CMK (cell line): ENCODE results near the gene SCAMP5.

Experiments used
- DNase-seq: peaks from one replicate; pipeline ENCODE4 v3.0.0-alpha.2; 2010; ENCODE audit warnings: low read depth

SCAMP5 gene

GRCh38 chr15:74995182-74995778 lies at the start of gene SCAMP5:
Gene SCAMP5 (plus strand): TSS chr15:74995563. CDS start chr15:75011840, 16,277 bp downstream.
- DNase-seq: peak; percentile 94

GRCh38 chr15:74950078-74950908 lies 45.1 kb upstream of the SCAMP5 start:
- DNase-seq: peak; percentile 70

DNA sequence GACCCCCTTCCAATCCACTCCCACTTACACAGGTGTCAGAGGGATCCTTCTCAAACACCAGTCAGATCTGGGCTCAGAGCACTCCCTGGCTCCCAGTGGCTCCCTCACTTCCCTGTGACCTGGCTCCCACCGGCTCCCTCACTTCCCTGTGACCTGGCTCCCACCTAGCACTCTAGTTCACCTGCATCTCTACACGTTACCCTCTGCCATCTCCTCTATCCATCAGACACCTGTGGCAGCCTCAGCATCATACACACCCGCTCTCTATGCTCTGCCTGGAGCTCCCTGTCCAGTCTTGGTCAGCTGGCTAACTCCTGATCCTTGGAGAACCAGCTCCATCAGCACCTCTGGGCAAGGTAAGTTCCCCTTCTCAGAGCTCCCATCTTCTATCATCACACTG lies 44.4 kb upstream of the SCAMP5 start:
- no peak for DNase-seq

GRCh38 chr15:74954515-74954914 lies 40.8 kb upstream of the SCAMP5 start:
- DNase-seq: peak; percentile 96

GRCh38 chr15:74955017-74955416 lies 40.3 kb upstream of the SCAMP5 start:
- DNase-seq: no peak

DNA sequence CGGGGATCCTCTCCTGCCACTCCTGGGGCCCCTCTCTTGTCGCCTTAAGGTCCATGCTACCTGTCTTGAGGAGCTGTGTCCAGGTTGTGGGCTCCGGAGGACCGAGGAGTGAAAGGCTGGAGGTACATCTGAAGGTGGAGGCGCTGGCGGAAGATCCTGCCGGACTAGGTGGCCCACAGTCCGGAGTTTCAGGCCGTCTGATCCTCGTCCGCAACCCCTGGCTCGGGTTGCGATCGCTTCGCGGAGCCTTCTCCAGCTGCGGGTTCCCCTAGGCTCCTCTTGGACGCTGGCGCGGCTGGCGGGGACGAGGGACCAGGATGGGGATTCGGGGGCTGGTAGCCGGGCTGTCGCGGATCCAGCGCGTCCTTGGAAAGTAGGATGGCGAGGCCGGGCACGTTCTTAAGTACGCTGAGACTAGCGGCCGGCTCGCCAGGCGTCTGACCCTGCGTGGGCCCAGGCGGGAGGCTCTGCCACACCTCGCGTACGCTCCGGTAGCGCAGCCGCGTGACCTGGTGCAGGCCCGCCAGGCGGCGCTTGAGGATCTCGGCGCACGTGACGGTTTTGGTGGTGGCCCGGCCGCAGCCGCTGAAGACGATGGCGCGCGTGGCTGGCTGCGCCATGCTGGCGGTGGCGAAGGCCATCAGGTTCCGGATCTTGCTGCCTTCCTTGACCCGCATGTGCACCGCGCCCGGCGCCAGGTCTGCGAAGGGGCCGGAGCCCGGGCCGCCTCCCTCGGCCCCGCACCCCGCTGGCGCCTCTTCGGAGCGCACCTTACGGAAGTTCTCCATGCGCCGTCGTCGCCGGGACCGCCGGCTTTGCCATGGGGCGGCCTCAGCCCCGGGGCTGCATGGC lies 39.3 kb upstream of the SCAMP5 start:
- DNase-seq: no peak

DNA sequence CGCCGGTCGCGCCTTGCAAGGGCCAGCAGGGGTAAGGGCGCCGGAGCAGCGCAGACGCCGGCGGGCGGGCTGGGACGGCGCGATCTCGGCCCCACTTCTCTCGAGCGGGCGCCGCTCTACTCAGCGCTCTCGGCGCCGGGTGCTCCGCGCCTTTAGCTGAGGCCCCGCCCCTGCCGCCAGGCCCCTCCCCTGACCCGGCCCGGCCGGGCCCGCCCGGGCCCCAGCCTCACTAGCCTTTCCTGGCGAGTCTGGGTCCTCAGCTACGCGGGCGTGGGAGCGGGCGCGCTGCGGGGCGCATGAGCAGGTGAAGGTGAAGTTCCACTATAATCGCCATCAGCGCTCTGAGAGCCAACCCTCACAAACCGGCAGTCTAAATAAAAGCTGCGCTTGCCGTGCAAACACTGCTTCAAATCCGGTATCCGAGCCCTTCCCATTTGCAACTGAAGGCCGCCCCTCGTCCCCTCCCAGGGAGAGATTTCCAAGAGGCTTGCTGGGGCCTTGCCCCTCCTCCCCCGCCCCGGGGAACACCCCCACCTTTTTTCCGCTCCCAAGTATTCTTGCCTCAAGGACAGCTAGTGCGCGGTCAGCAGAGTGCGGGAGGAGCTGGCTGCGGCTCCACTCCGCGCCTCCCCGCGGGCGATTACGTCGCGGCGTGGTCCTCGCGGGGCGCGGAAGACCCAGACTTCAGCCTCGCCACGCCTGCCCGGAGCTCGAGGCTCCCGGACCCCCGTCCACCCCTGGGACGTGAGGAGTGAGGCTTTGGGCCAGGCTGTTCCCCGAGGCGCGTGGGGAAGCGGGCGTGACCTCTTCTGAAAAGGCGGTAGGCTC lies 38.5 kb upstream of the SCAMP5 start, which contains the start of gene RPP25:
Gene RPP25, minus strand, starts transcription at position 125 of the 828 bp plus-strand sequence. CDS start 189 bp downstream, outside the sequence.
- no peak for DNase-seq

DNA sequence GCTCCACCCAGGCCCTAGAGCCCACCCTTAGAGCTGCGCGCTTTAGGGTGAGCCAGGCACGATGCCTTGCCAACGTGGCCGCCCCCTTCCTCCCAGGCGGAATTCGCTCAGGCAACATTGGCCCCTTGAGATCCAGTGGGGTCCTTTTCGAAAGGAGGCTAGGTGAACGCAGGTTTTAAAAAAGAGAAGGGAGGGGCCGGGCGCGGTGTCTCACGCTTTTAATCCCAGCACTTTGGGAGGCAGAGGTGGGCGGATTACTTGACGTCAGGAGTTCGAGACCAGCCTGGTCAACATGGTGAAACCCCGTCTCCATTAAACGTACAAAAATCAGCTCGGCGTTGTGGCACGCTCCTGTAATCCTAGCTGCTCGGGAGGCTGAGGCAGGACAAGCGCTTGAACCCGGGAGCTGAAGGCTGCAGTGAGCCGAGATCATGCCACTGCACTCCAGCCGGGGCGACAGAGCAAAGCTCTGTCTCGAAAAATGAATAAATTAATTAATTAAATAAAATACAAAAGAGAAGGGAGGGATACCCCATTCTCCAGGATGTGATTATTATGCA lies 37.8 kb upstream of the SCAMP5 start:
- no peak for DNase-seq

- DNase-seq: no peak
Observed at GRCh38 chr15:74958320-74958907, 36.9 kb upstream of the SCAMP5 start.

- DNase-seq: no peak
Observed at GRCh38 chr15:74958908-74959585, 36.3 kb upstream of the SCAMP5 start.

DNA sequence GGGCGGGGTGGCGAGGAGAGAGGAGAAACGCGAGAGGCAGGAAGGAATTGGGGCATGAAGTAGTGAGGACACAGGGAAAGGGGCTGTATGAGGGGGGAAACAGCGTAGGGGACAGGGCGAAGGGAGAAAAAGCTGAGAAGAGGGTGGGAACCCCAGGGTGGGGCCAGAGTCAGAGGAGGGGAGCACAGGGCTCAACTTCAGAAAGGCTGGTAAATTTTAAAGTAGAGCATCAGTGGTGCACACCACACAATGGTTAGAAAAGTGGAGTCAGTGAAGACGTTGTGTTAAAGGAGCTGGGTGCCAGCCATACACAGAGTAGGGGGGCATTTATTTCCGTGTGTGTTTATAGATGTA lies 35.8 kb upstream of the SCAMP5 start:
- DNase-seq: no peak

DNA sequence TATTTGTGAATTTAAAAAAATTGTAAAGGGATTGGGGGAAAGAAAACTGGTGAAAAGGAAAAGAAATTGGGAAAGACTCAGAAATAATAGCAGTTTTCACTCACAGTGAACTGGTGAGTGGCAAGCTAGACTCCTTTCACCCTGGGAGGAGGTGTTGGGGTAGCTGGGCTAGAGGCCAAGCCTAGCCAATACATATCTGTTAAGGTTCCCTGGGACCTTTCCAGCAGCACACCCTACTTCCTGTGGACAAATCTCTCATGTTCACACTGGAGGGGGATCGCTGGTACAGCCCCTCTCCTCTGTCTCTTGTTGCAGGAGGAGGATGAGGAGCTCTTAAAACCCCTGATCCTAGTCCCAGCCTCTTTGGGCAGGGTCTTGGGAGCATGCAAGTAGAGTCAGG lies 35.1 kb upstream of the SCAMP5 start:
- no peak for DNase-seq

DNA sequence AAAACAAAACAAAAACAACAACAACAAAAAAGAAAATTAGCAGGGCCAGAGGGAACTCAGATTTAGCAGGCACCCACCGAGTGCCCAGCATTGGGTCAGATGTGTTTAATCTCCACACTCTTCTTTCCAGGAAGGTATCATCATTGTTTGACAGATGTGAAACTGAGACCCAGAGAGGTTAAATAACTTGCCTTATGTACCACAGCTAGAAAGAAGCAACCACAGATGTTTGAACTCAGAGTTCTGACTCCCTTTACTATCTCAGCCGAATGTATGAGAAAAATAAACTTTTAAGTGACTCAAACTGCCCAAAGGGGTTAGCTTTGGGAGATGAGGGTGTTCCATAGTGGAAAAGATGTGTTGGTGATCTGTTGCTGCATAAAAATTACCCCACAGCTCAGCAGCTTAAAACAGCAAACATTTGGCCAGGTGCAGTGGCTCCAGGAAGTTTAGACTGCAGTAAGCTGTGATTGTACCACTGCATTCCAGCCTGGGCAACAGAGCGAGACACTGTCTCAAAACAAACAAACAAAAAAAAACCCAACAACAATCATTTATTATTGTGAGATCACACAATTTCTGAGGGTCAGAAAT lies 34.3 kb upstream of the SCAMP5 start:
- no peak for DNase-seq

DNA sequence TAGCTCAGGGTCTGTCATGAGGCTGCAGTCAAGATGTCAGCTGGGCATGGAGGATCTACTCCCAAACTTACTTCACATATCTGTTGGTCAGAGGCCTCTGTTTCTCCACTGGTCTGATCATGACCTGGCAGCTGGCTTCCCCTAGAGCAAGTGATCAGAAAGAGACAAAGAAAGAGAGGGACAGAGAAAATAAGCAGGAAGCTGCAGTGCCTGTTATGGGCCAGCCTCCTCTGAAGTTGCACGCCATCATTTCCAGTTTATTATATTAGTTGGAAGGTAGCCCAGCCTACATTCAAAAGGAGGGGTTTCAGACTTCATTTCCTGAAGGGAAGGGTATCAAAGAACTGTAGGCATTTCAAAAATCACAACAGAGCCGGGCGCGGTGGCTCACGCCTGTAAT lies 33.7 kb upstream of the SCAMP5 start:
- DNase-seq: no peak

GRCh38 chr15:74962219-74962618 lies 33.1 kb upstream of the SCAMP5 start:
- DNase-seq: no peak

- DNase-seq: no peak
Observed at GRCh38 chr15:74962671-74963070, 32.7 kb upstream of the SCAMP5 start.

DNA sequence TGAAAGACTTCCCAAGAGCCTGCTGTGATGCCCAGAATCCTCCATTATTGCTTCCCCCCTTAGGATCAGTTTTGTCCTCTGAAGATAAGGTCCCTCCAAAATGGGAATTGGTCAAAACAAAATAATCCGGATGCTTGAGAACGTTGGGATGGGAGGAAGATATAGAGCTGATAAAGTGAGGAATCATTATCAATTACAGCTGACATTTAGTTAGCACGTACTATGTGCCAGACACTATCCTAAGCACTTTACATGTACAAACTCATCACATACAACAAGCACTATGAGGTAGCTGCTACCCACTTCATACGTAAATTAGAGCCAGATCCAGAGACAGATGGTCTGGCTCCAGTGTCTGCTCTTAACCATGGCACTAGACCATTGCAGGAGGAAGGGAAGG lies 32.1 kb upstream of the SCAMP5 start:
- no peak for DNase-seq

- DNase-seq: no peak
Observed at GRCh38 chr15:74964794-74965193, 30.6 kb upstream of the SCAMP5 start.

- no peak for DNase-seq
Observed at GRCh38 chr15:74967670-74968069, 27.7 kb upstream of the SCAMP5 start.

DNA sequence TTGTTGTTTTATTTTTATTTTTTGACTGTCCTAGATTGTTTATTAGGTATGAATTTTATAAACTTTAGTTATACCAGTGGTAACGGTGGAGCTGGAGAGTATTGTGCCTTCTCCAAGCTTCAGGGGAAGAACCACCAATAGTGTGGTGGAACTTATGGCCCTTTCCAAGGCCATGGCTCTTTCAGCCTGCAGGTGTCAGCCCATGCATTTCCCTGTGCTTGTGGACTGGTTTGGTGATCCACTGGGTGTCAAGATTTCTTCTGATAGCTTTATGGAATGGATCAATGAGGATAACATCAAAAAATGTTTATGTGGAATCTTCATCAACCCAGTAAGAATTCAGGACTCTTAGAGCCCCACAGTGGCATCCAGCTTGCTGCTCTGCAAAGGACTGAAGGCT lies 19.2 kb upstream of the SCAMP5 start:
- DNase-seq: no peak
